Measurements from ENCODE around the gene HSPA4L. TPM values are rescaled to one million over a fixed set of nuclear protein-coding genes. Genes with fewer than 3 reads are reported as not detected.

HSPA4L gene
- total RNA-seq (2022; extraction: Qiagen RNA extraction; ENCODE audit: low read depth), result 6.8 to 9.0 TPM (median 7.3 TPM) in 5 replicates

GRCh38 chr4:127782275-127783025, at the start of gene HSPA4L:
HSPA4L (plus strand) TSS chr4:127782322; CDS start chr4:127782551, 229 bp downstream.

GRCh38 chr4:127880763-127881562, 98.8 kb downstream of the HSPA4L start, which contains the start of gene PLK4:
PLK4 (plus strand) TSS chr4:127880893; CDS start chr4:127881135, 242 bp downstream.

Other genes starting within 250 kb of the HSPA4L start
- gene INTU, start 149.4 kb upstream of the HSPA4L start, total RNA-seq (2022; extraction: Qiagen RNA extraction; ENCODE audit: low read depth), result 1.0 to 1.5 TPM (median 1.1 TPM) in 5 replicates
- not detected in 5 replicates for gene SLC25A31, start 51.9 kb upstream of the HSPA4L start, total RNA-seq (2022; extraction: Qiagen RNA extraction; ENCODE audit: low read depth)
- gene PLK4, start 98.6 kb downstream of the HSPA4L start, total RNA-seq (2022; extraction: Qiagen RNA extraction; ENCODE audit: low read depth), result 11.0 to 16.1 TPM (median 15.5 TPM) in 5 replicates
- 12.2 to 15.7 TPM (median 14.8 TPM) in 5 replicates for gene MFSD8, start 182.9 kb downstream of the HSPA4L start, total RNA-seq (2022; extraction: Qiagen RNA extraction; ENCODE audit: low read depth)
- 3.1 to 4.0 TPM (median 3.3 TPM) in 5 replicates for gene ABHD18, start 183.1 kb downstream of the HSPA4L start, total RNA-seq (2022; extraction: Qiagen RNA extraction; ENCODE audit: low read depth)